ENCODE results near the gene LRRC4B. TPM values are rescaled to one million over a fixed set of nuclear protein-coding genes. Genes with fewer than 3 reads are reported as not detected.

The LRRC4B gene
- total RNA-seq, 2 experiments from 2014 or later: not detected

DNA sequence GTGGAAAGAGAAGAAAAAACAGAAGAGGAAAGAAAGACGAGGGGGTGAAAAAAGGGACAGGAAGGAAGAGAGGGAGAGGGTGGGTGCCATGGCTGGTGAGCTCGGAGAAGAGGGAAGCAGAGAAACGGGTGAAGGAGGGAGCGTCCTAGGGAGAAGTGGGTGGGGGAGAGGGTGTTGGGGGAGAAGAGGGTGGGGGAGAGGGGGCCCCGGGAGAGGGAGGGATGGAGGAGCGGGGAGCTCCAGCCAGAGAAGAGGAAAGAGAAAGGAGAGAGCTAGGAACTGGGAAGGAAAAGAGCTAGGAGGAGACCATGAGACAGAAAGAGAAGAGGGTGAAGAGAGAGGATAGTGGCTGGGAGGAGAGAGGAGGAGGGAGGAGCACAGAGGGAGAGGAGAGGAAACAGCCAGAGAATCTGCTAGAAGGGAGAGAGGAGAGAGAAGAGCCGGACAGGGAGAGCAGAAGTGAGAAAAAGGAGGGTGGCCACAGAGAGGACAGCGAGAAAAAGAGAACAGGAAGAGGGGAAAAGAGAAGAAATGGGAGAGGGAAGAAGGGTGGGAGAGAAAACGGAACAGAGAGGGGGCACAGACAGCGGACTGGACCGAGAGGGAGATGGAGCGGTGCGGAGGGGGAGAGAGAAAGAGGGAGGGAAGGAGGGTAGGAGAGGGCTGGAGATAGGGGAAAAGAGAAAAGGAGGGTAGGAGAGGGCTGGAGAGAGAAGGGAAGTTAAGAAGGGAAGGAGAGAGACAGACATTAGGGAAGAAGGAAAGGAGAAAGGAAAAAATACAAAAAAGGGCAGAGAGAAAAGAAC is 79.6 kb downstream of the LRRC4B start:
- POLR2A ChIA-PET: interaction anchor here (0.6 kb wide), 1 partner anchor 75 kb away, joined by 3 read pairs; no protein-coding TSS in a partner anchor
- CTCF ChIA-PET: interaction anchor here (1.9 kb wide), 1 partner anchor 28 kb away, joined by 4 read pairs; no protein-coding TSS in a partner anchor
- no peak overlapping the region for H3K27ac Mint-ChIP-seq
- no peak for ATAC-seq
- peaks cover 14% of the 10 kb centered on the region for H3K36me3 Mint-ChIP-seq (ENCODE audit: low read depth)
- no peaks in the 10 kb centered on the region for H3K27me3 Mint-ChIP-seq
- peaks cover 31% of the 10 kb centered on the region for H3K4me1 Mint-ChIP-seq
- intact Hi-C loops (cut with DNase I, micrococcal nuclease): loop anchor here in 1 of 2 experiments (5.0 kb wide), 1 partner anchor 69 kb away; no protein-coding TSS in a partner anchor
- DNase-seq: no peak
- H3K4me3 Mint-ChIP-seq: no peak overlapping the region
- H3K9me3 Mint-ChIP-seq (ENCODE audit: low read depth): peaks cover 3% of the 10 kb centered on the region

DNA sequence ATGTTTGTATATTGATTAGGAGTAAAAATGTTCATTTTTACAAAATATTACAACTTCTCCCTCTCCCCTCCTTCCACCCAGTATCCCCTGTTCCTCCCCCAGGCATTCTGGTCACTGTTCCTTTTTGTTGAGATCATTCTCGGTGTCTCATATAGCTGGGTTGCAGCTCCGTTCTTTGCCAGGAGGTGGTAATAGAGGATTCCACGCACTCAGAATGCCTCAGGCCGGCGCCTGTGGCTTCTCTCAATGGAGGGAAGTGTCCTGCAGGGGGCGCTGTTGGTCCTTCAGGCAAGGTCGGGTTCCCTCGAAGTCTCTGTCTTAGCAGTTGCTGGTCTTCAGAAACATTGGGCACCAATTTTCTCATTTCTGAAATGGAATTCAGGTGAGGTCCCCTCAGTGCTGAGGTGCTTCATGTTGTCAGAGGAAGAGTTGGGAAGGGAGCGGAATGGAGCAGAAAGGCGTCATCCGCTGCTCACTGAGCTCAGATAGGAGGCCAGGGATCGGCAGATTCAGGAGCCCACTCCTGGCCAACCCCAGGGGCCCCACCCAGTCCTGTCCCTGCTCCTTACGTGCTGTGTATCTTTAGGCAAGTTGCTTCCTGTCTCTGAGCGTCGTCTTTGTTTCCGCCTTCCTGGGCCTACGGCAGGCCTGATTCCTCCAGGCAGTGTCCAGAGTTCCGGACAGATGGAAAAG is 81.3 kb downstream of the LRRC4B start:
- intact Hi-C loops (cut with DNase I, micrococcal nuclease): loop anchor here in 1 of 2 experiments (5.0 kb wide), 1 partner anchor 70 kb away; no protein-coding TSS in a partner anchor
- no peak overlapping the region for H3K27ac Mint-ChIP-seq
- H3K36me3 Mint-ChIP-seq (ENCODE audit: low read depth): peaks cover 22% of the 10 kb centered on the region
- no peak overlapping the region for H3K4me3 Mint-ChIP-seq
- H3K27me3 Mint-ChIP-seq: no peaks in the 10 kb centered on the region
- CTCF ChIA-PET: interaction anchor here (0.6 to 1.9 kb wide), 8 partner anchors 27 to 432 kb away, joined by 3 to 4 read pairs (median 3); no protein-coding TSS in a partner anchor
- DNase-seq (peak; percentile 87), ATAC-seq (peak; percentile 52)
- peaks cover 25% of the 10 kb centered on the region for H3K4me1 Mint-ChIP-seq
- POLR2A ChIA-PET: interaction anchor here (0.5 to 0.6 kb wide), 2 partner anchors 34 to 396 kb away, joined by 3 to 5 read pairs; no protein-coding TSS in a partner anchor
- H3K9me3 Mint-ChIP-seq (ENCODE audit: low read depth): peaks cover 3% of the 10 kb centered on the region

DNA sequence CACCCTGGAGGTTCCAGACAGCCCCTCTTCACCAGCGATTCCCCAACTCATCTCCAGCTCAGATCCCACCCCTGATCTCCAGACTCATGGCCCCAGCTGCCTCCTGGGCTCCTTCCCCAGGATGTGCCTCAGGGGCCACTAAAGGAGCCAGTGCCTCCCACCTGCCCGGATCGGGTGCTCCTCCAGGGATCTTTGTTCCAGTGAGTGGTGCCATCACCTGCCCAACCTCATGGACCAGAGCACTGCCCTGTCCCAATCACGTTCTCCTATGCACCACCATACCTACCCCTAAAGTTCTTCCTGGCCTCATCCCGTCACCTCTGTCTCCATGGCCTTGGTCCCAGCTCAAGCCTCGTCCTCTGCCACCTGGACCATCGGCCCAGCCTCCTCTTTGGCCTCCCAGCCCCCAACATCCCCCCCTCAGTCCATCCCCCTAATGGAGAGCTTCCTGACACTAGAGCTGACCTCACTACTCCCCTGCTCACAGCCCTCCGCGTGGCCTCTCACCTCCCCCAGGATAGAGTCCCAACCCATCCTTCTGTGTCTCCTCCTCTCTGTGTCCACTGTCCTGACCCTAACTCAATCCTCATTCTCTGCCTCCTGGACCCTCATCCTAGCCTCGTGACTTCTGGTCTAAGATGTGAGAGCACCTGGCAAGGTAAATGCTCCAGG is 82.8 kb downstream of the LRRC4B start:
- Mint-ChIP-seq H3K4me3 (no peak overlapping the region), H3K27ac (no peak overlapping the region), H3K4me1 (peaks cover 11% of the 10 kb centered on the region), H3K9me3 (ENCODE audit: low read depth) (peaks cover 3% of the 10 kb centered on the region), H3K36me3 (ENCODE audit: low read depth) (peaks cover 22% of the 10 kb centered on the region), H3K27me3 (no peaks in the 10 kb centered on the region)
- no peak for ATAC-seq
- intact Hi-C loops (cut with DNase I, micrococcal nuclease): loop anchor here in 1 of 2 experiments (5.0 kb wide), 1 partner anchor 72 kb away; no protein-coding TSS in a partner anchor
- ChIA-PET CTCF (no interaction called here), POLR2A (interaction anchor here (0.6 kb wide), 1 partner anchor 209 kb away, joined by 3 read pairs; no protein-coding TSS in a partner anchor)
- no peak for DNase-seq

- POLR2A ChIA-PET: interaction anchor here (0.6 kb wide), 1 partner anchor 60 kb away, joined by 3 read pairs; no protein-coding TSS in a partner anchor
- DNase-seq: no peak
- H3K27ac Mint-ChIP-seq: no peak overlapping the region
- peaks cover 14% of the 10 kb centered on the region for H3K4me1 Mint-ChIP-seq
- no peaks in the 10 kb centered on the region for H3K27me3 Mint-ChIP-seq
- ATAC-seq: no peak
- peaks cover 3% of the 10 kb centered on the region for H3K9me3 Mint-ChIP-seq (ENCODE audit: low read depth)
- peaks cover 35% of the 10 kb centered on the region for H3K36me3 Mint-ChIP-seq (ENCODE audit: low read depth)
- intact Hi-C loops (cut with DNase I, micrococcal nuclease): no loop called here
- H3K4me3 Mint-ChIP-seq: no peak overlapping the region
- CTCF ChIA-PET: interaction anchor here (1.1 to 1.4 kb wide), 2 partner anchors 28 to 301 kb away, joined by 3 read pairs; partner anchors contain the start of gene JOSD2
Observed at GRCh38 chr19:50482916-50483315, 85.3 kb downstream of the LRRC4B start.

GRCh38 chr19:50482271-50482855 is 85.9 kb downstream of the LRRC4B start:
- Mint-ChIP-seq H3K4me3 (no peak overlapping the region), H3K36me3 (ENCODE audit: low read depth) (peaks cover 41% of the 10 kb centered on the region), H3K27ac (no peak overlapping the region), H3K27me3 (no peaks in the 10 kb centered on the region), H3K4me1 (peaks cover 19% of the 10 kb centered on the region), H3K9me3 (ENCODE audit: low read depth) (peaks cover 3% of the 10 kb centered on the region)
- intact Hi-C loops (cut with DNase I, micrococcal nuclease): no loop called here
- ChIA-PET CTCF (no interaction called here), POLR2A (interaction anchor here (0.6 kb wide), 1 partner anchor 59 kb away, joined by 3 read pairs; no protein-coding TSS in a partner anchor)
- ATAC-seq: no peak
- no peak for DNase-seq

GRCh38 chr19:50481351-50482149 is 86.7 kb downstream of the LRRC4B start:
- H3K4me3 Mint-ChIP-seq: no peak overlapping the region
- H3K36me3 Mint-ChIP-seq (ENCODE audit: low read depth): peaks cover 39% of the 10 kb centered on the region
- ChIA-PET CTCF (no interaction called here), POLR2A (no interaction called here)
- no peaks in the 10 kb centered on the region for H3K27me3 Mint-ChIP-seq
- no peak overlapping the region for H3K27ac Mint-ChIP-seq
- H3K4me1 Mint-ChIP-seq: peaks cover 16% of the 10 kb centered on the region
- DNase-seq: no peak
- no peak for ATAC-seq
- intact Hi-C loops (cut with DNase I, micrococcal nuclease): no loop called here
- H3K9me3 Mint-ChIP-seq (ENCODE audit: low read depth): no peaks in the 10 kb centered on the region

DNA sequence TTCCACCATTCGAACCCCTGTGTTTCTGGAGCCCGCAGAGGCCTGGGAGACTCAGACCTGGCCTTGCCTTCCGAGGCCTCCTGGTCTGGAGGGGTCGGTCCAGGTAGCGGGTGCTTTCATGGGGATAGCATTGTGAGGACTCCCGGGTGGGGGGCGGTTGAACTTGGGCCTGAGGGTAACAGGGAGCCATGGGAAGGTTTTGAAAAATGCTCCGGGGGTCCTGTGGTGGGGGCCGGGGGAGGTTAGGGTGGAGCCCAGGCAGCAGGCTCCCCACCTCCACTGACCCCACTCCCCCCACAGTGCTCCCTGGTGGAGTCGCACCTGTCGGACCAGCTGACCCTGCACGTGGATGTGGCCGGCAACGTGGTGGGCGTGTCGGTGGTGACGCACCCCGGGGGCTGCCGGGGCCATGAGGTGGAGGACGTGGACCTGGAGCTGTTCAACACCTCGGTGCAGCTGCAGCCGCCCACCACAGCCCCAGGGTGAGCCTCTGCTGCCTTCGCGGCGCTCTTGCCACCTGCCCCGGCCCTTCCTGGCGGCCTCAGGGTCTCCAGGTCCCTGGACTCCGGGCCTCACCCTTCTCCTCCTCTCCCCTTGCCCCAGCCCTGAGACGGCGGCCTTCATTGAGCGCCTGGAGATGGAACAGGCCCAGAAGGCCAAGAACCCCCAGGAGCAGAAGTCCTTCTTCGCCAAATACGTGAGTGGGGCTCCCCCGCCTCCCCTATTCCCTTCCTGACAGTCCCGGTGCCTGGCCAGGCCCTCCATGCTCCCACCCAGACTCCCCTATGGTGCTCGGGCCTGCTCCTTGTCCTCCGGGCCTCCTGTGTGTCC is 87.7 kb downstream of the LRRC4B start:
- intact Hi-C loops (cut with DNase I, micrococcal nuclease): no loop called here
- ATAC-seq: no peak
- peaks cover 18% of the 10 kb centered on the region for H3K4me1 Mint-ChIP-seq
- POLR2A ChIA-PET: no interaction called here
- H3K27ac Mint-ChIP-seq: no peak overlapping the region
- CTCF ChIA-PET: no interaction called here
- no peak for DNase-seq
- H3K36me3 Mint-ChIP-seq (ENCODE audit: low read depth): peaks cover 32% of the 10 kb centered on the region
- no peaks in the 10 kb centered on the region for H3K27me3 Mint-ChIP-seq
- no peak overlapping the region for H3K4me3 Mint-ChIP-seq
- H3K9me3 Mint-ChIP-seq (ENCODE audit: low read depth): no peaks in the 10 kb centered on the region

DNA sequence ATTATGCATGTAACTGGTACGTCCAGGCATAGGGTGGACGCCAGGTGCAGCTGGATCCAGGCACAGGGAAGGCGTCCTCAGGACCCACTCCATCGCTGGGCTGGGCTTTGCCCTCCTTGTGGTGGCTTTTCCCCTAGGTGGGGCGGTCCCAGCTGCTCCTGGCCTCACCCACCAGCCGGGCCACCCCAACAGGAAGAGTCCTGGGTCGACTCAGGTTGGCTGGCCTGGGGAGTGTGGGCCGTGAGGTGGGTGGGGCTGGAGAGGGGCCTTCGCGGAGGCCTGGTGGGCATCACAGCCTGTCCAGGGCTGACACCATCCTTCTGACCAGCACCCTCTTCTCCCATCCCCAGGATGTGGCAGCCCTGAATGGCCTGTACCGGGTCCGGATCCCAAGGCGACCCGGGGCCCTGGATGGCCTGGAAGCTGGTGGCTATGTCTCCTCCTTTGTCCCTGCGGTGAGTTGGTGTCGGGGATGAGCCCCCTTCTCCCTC is 88.4 kb downstream of the LRRC4B start:
- no peaks in the 10 kb centered on the region for H3K27me3 Mint-ChIP-seq
- no peaks in the 10 kb centered on the region for H3K9me3 Mint-ChIP-seq (ENCODE audit: low read depth)
- H3K4me3 Mint-ChIP-seq: no peak overlapping the region
- DNase-seq (no peak), ATAC-seq (no peak)
- peaks cover 18% of the 10 kb centered on the region for H3K4me1 Mint-ChIP-seq
- H3K27ac Mint-ChIP-seq: no peak overlapping the region
- intact Hi-C loops (cut with DNase I, micrococcal nuclease): no loop called here
- CTCF ChIA-PET: interaction anchor here (1.1 to 1.5 kb wide), 4 partner anchors 19 to 243 kb away, joined by 3 to 5 read pairs (median 4); partner anchors contain the start of gene POLD1
- POLR2A ChIA-PET: no interaction called here
- H3K36me3 Mint-ChIP-seq (ENCODE audit: low read depth): peaks cover 28% of the 10 kb centered on the region

DNA sequence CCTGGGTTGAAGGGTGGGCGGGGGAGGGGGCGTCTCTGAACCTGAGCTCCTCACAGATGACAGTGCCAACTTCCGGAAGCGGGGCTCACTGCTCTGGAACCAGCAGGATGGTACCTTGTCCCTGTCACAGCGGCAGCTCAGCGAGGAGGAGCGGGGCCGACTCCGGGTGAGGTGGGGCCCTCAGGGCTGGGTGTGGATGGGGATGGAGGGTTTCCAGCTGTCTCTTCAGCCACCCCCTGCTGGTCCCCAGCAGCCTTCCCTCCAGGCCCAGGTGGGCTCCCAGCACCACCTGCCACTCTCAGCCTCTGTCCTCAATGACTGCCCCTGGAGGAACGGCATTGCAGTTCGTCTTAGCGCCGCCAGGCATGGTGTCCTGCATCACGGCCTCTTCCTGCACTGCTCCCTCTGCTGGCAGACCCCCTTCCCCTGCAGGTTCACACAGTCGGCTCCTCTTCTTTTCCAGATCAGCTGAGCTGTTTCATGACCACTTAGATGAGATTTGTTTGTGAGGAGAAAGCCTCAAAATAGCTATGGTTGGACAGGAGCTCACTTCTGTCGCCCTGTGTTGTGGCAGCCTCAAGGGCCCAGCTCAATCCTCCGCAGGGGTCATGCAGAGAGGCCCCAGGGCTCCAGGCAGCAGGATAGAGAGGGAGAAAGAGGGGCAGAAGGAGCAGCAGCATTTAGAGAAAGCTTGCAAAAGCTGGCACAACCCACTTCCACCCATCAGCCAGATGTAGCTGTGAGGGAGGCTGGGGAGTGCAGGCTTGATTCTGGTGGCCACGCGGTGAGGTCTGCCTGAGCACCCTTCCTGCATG is 89.1 kb downstream of the LRRC4B start:
- POLR2A ChIA-PET: interaction anchor here (0.6 kb wide), 1 partner anchor 144 kb away, joined by 3 read pairs; no protein-coding TSS in a partner anchor
- no peaks in the 10 kb centered on the region for H3K27me3 Mint-ChIP-seq
- peaks cover 18% of the 10 kb centered on the region for H3K4me1 Mint-ChIP-seq
- intact Hi-C loops (cut with DNase I, micrococcal nuclease): no loop called here
- no peak overlapping the region for H3K27ac Mint-ChIP-seq
- no peak for ATAC-seq
- CTCF ChIA-PET: interaction anchor here (0.6 to 1.5 kb wide), 7 partner anchors 18 to 466 kb away, joined by 3 to 5 read pairs (median 3); partner anchors contain the start of gene POLD1
- H3K36me3 Mint-ChIP-seq (ENCODE audit: low read depth): peaks cover 28% of the 10 kb centered on the region
- peak; percentile 54 for DNase-seq
- no peaks in the 10 kb centered on the region for H3K9me3 Mint-ChIP-seq (ENCODE audit: low read depth)
- H3K4me3 Mint-ChIP-seq: no peak overlapping the region

Measured in activated CD4-positive, alpha-beta T cell treated with anti-CD3 and anti-CD28 coated beads for 36 hours (primary cell).